ENCODE data around the gene MTMR3. TPM values are rescaled to one million over a fixed set of nuclear protein-coding genes. Genes with fewer than 3 reads are reported as not detected.

MTMR3 gene
- total RNA-seq, 4 donors from 2014 or later: 34.9 to 45.9 (median 41.9) TPM

DNA sequence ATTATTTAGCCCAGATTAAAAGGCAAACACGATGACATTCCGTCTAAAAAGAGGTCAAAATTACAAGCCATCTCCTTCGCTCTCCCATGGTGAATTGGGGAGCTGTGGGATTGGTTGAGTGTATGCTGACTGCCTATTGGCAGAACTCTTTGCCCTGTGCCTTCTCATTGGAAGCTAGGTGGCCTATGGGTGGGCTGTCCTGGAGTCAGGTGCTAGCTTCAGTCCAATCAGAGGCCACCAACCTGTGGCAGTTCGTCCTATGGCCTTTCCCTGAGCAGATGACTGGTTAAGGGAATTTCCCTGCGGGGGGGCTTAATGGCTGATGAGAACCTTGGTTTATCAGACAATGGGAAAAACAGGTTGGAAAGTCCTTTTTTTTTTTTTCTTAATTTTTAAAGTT is 3.2 kb upstream of the MTMR3 start:
- Histone ChIP-seq H3K9me3 (no peaks in the 10 kb centered on the region), H3K4me3 (no peak overlapping the region), H3K27me3 (no peaks in the 10 kb centered on the region), H3K36me3 (no peaks in the 10 kb centered on the region), H3K27ac (no peak overlapping the region), H3K4me1 (peaks cover 0 to 10% (median 2%) of the 10 kb centered on the region in 3 donors)
- TF ChIP-seq EP300 (IDR thresholded peaks at IDR 0.05): no peak
- no peak for TF ChIP-seq POLR2AphosphoS5 (IDR thresholded peaks at IDR 0.05)
- TF ChIP-seq, protein P1, sequence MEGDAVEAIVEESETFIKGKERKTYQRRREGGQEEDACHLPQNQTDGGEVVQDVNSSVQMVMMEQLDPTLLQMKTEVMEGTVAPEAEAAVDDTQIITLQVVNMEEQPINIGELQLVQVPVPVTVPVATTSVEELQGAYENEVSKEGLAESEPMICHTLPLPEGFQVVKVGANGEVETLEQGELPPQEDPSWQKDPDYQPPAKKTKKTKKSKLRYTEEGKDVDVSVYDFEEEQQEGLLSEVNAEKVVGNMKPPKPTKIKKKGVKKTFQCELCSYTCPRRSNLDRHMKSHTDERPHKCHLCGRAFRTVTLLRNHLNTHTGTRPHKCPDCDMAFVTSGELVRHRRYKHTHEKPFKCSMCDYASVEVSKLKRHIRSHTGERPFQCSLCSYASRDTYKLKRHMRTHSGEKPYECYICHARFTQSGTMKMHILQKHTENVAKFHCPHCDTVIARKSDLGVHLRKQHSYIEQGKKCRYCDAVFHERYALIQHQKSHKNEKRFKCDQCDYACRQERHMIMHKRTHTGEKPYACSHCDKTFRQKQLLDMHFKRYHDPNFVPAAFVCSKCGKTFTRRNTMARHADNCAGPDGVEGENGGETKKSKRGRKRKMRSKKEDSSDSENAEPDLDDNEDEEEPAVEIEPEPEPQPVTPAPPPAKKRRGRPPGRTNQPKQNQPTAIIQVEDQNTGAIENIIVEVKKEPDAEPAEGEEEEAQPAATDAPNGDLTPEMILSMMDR (IDR thresholded peaks at IDR 0.05): no peak
- no peak for TF ChIP-seq POLR2A (IDR thresholded peaks at IDR 0.05)
- WGBS, 2 donors (ENCODE audit: low coverage in 1 of 2): 94 to 96% methylated on average over 4 to 5 of the region's 5 CpGs
- no peak for ATAC-seq

- H3K27ac ChIP-seq: peak overlapping the region in 2 of 4 donors; percentile 97 to 99
- TF ChIP-seq POLR2A (IDR thresholded peaks at IDR 0.05) (no peak), EP300 (IDR thresholded peaks at IDR 0.05) (no peak)
- TF ChIP-seq, protein P1 (IDR thresholded peaks at IDR 0.05): no peak
- H3K4me3 ChIP-seq: peak overlapping the region; percentile 61 to 71
- WGBS, 2 donors (ENCODE audit: low coverage in 1 of 2): 0% methylated on average over 4 of the region's 5 CpGs
- no peaks in the 10 kb centered on the region for H3K9me3 ChIP-seq
- no peak for ATAC-seq
- no peaks in the 10 kb centered on the region for H3K27me3 ChIP-seq
- H3K36me3 ChIP-seq: no peaks in the 10 kb centered on the region
- peaks cover 4 to 39% (median 26%) of the 10 kb centered on the region in 3 donors for H3K4me1 ChIP-seq
These were observed 294 bp upstream of the MTMR3 start for GRCh38 chr22:29882716-29883044.

- TF ChIP-seq EP300 (IDR thresholded peaks at IDR 0.05) (no peak), POLR2AphosphoS5 (IDR thresholded peaks at IDR 0.05) (no peak), POLR2A (IDR thresholded peaks at IDR 0.05) (no peak)
- TF ChIP-seq, protein P1 (IDR thresholded peaks at IDR 0.05): no peak
- WGBS, 2 donors (ENCODE audit: low coverage in 1 of 2): 0% methylated on average over 1 of the region's 14 CpGs
- Histone ChIP-seq H3K27me3 (no peaks in the 10 kb centered on the region), H3K4me3 (peak overlapping the region; percentile 61 to 71), H3K9me3 (no peaks in the 10 kb centered on the region), H3K36me3 (no peaks in the 10 kb centered on the region), H3K4me1 (peaks cover 5 to 48% (median 27%) of the 10 kb centered on the region in 3 donors), H3K27ac (peak overlapping the region; percentile 78 to 99 (median 90))
- ATAC-seq: no peak
These were observed 762 bp downstream of the MTMR3 start for GRCh38 chr22:29883775-29884097.

DNA sequence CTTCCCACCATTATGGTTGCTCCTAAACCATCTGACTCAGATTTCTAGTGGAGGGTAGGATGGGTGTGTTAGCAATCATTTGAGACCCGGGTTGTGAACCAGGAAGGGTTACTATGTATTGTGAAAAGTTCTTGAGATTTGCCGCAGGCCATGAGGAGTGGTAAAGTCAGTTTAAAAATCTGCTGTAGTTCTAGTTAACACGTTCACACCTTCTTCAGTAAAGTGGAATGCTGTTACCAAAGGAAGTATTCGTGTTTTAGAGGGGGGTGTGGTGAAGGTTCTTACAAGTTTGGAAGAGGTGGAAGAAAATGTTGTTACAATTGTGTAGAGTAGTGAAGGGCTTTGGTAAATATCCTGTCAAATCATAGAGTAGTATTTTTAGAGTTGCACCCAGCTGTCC is 2.6 kb downstream of the MTMR3 start:
- Histone ChIP-seq H3K27me3 (no peaks in the 10 kb centered on the region), H3K4me1 (peaks cover 5 to 48% (median 27%) of the 10 kb centered on the region in 3 donors), H3K27ac (no peak overlapping the region), H3K36me3 (no peaks in the 10 kb centered on the region), H3K4me3 (no peak overlapping the region), H3K9me3 (no peaks in the 10 kb centered on the region)
- 36 to 66% methylated on average over 4 of the region's 4 CpGs for WGBS, 2 donors (ENCODE audit: low coverage in 1 of 2)
- no peak for TF ChIP-seq POLR2A (IDR thresholded peaks at IDR 0.05)
- no peak for TF ChIP-seq POLR2AphosphoS5 (IDR thresholded peaks at IDR 0.05)
- TF ChIP-seq, protein P1 (IDR thresholded peaks at IDR 0.05): no peak
- TF ChIP-seq EP300 (IDR thresholded peaks at IDR 0.05): no peak
- no peak for ATAC-seq

- no peak overlapping the region for H3K4me3 ChIP-seq
- H3K27me3 ChIP-seq: no peaks in the 10 kb centered on the region
- TF ChIP-seq, protein P1 (IDR thresholded peaks at IDR 0.05): no peak
- TF ChIP-seq EP300 (IDR thresholded peaks at IDR 0.05): no peak
- no peak for TF ChIP-seq POLR2AphosphoS5 (IDR thresholded peaks at IDR 0.05)
- TF ChIP-seq POLR2A (IDR thresholded peaks at IDR 0.05): no peak
- no peaks in the 10 kb centered on the region for H3K36me3 ChIP-seq
- H3K27ac ChIP-seq: no peak overlapping the region
- peaks cover 5 to 49% (median 27%) of the 10 kb centered on the region in 3 donors for H3K4me1 ChIP-seq
- no peak for ATAC-seq
- H3K9me3 ChIP-seq: no peaks in the 10 kb centered on the region
- 84 to 100% methylated on average over 1 of the region's 1 CpG for WGBS, 2 donors (ENCODE audit: low coverage in 1 of 2)
These were observed 3.6 kb downstream of the MTMR3 start for GRCh38 chr22:29886596-29886995.

Measured in gastroesophageal sphincter (tissue), 4 donors.